ENCODE measurements around the gene CAPN9.

DNA sequence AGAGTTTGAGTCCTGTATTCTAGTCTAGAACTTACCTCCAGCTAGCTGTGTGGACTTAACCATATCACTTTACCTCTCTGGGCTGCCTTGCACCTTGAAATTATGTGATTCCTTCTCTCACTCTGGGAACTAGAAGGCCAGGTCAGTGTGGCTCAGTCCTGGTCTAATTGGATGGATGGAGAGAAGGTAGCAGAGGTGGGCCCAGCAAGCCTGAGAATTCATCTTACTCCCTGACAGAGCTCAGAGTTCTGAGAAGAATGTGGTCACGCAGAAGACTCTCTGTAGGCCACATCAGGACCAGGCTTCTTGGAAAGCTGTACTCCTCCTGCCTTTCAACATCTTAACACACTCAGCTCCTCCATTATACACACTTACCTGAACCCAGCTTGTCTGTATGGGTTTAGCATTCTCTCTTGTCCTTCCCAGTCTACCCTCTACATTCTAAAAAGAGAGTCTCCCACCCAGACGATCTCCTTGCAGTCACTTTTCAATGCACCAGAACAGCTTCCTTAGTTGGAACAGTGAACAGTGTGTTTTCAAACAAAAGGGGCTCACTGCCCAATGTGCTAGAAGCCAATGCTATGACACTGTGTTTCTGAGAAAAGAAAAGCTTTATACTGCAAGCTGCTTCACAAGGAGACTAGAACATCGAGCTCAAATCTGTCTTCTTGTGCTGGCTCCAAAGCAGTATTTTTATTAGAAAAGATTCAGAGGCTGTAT, 60.5 kb downstream of the CAPN9 start:
- TF ChIP-seq, protein P1, sequence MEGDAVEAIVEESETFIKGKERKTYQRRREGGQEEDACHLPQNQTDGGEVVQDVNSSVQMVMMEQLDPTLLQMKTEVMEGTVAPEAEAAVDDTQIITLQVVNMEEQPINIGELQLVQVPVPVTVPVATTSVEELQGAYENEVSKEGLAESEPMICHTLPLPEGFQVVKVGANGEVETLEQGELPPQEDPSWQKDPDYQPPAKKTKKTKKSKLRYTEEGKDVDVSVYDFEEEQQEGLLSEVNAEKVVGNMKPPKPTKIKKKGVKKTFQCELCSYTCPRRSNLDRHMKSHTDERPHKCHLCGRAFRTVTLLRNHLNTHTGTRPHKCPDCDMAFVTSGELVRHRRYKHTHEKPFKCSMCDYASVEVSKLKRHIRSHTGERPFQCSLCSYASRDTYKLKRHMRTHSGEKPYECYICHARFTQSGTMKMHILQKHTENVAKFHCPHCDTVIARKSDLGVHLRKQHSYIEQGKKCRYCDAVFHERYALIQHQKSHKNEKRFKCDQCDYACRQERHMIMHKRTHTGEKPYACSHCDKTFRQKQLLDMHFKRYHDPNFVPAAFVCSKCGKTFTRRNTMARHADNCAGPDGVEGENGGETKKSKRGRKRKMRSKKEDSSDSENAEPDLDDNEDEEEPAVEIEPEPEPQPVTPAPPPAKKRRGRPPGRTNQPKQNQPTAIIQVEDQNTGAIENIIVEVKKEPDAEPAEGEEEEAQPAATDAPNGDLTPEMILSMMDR (IDR thresholded peaks at IDR 0.05 in 4 of 5, conservative IDR thresholded peaks at IDR 0.05 in 1 of 5) = no peak
- no peak for TF ChIP-seq POLR2A (IDR thresholded peaks at IDR 0.05)

Data from gastrocnemius medialis (tissue), 4 donors.